HCT116 (cell line): ENCODE measurements around the gene EIPR1. TPM values are rescaled to one million over a fixed set of nuclear protein-coding genes. Genes with fewer than 3 reads are reported as not detected.

Experiments
- ATAC-seq: fragments of 200-7000 bp; cut with Tn5 transposase; 2 replicates; pipeline ENCODE4 v1.9.1; 2020; ENCODE audit warnings: mild to moderate bottlenecking, moderate library complexity
- BruUV-seq: library from RNA; stranded (reverse); fragments of 400-500 nt; replicated peaks from 2 replicates; lab custom pipeline; 2021; lab: Mats Ljungman, UMichigan
- CTCF ChIA-PET: fragments of 300-600 bp; sonication (Branson Sonifier 250); formaldehyde crosslinking; loops from one replicate; lab custom pipeline; 2021; ENCODE audit warnings: antibody characterized with exemption; lab: Charles Lee
- POLR2A ChIA-PET: fragments of 300-600, 350-600 bp; sonication (Branson Sonifier 250); formaldehyde crosslinking; loops from one replicate; lab custom pipeline; 2021; ENCODE audit warnings: antibody characterized with exemption; lab: Charles Lee
- RAD21 ChIA-PET, 2 experiments: fragments of 300-600 bp; sonication (Branson Sonifier 250); formaldehyde crosslinking; loops; one replicate each; lab custom pipeline; 2023; ENCODE audit warnings: low total read pairs in 2 of 2; ENCODE audit not compliant: uncharacterized antibody in 2 of 2, unreplicated experiment in 2 of 2, low non-redundant PET in 1 of 2; lab: Charles Lee
- DNase-seq: peaks from one replicate; pipeline ENCODE4 v3.0.0-alpha.2; 2010; ENCODE audit warnings: low read depth, low spot score
- H2AFZ ChIP-seq: fragments of 200-600 bp; shearing (Covaris generic), sonication (generic); 2 replicates; pipeline ENCODE4 v1.6.1; 2017; ENCODE audit warnings: low read depth, mixed run types, mixed read lengths, antibody characterized with exemption, low read length; ENCODE audit not compliant: poor library complexity, severe bottlenecking
- H3K27ac ChIP-seq: 2 replicates; pipeline ENCODE4 v1.5.1; 2012; ENCODE audit warnings: low read depth, low read length
- H3K27me3 ChIP-seq: fragments of 200-600 bp; sonication (generic); 2 replicates; pipeline ENCODE4 v1.6.1; 2016; ENCODE audit warnings: mixed run types, low read length, mixed read lengths; ENCODE audit not compliant: insufficient read depth
- H3K36me3 ChIP-seq, 2 experiments: fragments of 200-500 bp in 1 of 2; fragments of 200-600 bp in 1 of 2; sonication (Bioruptor generic) in 1 of 2; sonication (generic) in 1 of 2; 2 replicates each; pipeline versions ENCODE4 v1.5.1 to v1.6.1; 2014 to 2016; ENCODE audit warnings: low read length in 2 of 2, inconsistent platforms in 1 of 2, mixed read lengths in 1 of 2, mixed run types in 1 of 2; ENCODE audit not compliant: insufficient read depth in 2 of 2, control insufficient read depth in 1 of 2
- H3K4me1 ChIP-seq, 2 experiments: fragments of 200-600 bp in 1 of 2; sonication (generic) in 1 of 2; 2 replicates each; pipeline versions ENCODE4 v1.5.1 to v1.6.1; 2012 to 2017; ENCODE audit warnings: low read length in 2 of 2, inconsistent platforms in 1 of 2, mild to moderate bottlenecking in 1 of 2, mixed read lengths in 1 of 2, mixed run types in 1 of 2, moderate library complexity in 1 of 2; ENCODE audit not compliant: insufficient read depth in 2 of 2, control insufficient read depth in 1 of 2
- H3K4me2 ChIP-seq: fragments of 200-600 bp; sonication (generic); 2 replicates; pipeline ENCODE4 v1.6.1; 2017; ENCODE audit warnings: mixed run types, low read length, mixed read lengths
- H3K4me3 ChIP-seq, 2 experiments: fragments of 200-600 bp in 1 of 2; sonication (generic) in 1 of 2; replicated peaks in 1 of 2; 2 replicates each; pipeline ENCODE4 v1.5.1; 2011 to 2016; ENCODE audit warnings: low read length in 2 of 2, control low read depth in 1 of 2, low read depth in 1 of 2, mild to moderate bottlenecking in 1 of 2, mixed read lengths in 1 of 2, mixed run types in 1 of 2
- H3K79me2 ChIP-seq: fragments of 200-600 bp; sonication (generic); 2 replicates; pipeline ENCODE4 v1.6.1; 2017; ENCODE audit warnings: mild to moderate bottlenecking, mixed run types, low read length, moderate library complexity, mixed read lengths; ENCODE audit not compliant: insufficient read depth
- H3K9ac ChIP-seq: fragments of 200-600 bp; sonication (generic); 2 replicates; pipeline ENCODE4 v1.6.1; 2016; ENCODE audit warnings: low read length, mixed read lengths
- H3K9me2 ChIP-seq: fragments of 200-600 bp; sonication (generic), shearing (Covaris generic); 2 replicates; pipeline ENCODE4 v1.6.1; 2017; ENCODE audit warnings: mixed run types, mild to moderate bottlenecking, moderate library complexity; ENCODE audit not compliant: insufficient read depth
- H3K9me3 ChIP-seq, 2 experiments: fragments of 200-500 bp in 1 of 2; fragments of 200-600 bp in 1 of 2; sonication (Bioruptor generic) in 1 of 2; sonication (generic) in 1 of 2; 2 replicates each; pipeline ENCODE4 v1.6.1; 2014 to 2017; ENCODE audit warnings: low read length in 2 of 2, mixed read lengths in 2 of 2, inconsistent platforms in 1 of 2, low read depth in 1 of 2, mild to moderate bottlenecking in 1 of 2, mixed run types in 1 of 2, moderate library complexity in 1 of 2; ENCODE audit not compliant: control insufficient read depth in 1 of 2, insufficient read depth in 1 of 2
- H4K20me1 ChIP-seq: fragments of 200-600 bp; sonication (generic), shearing (Covaris generic); 2 replicates; pipeline ENCODE4 v1.6.1; 2017; ENCODE audit warnings: mixed run types, mild to moderate bottlenecking, moderate library complexity; ENCODE audit not compliant: insufficient read depth
- CBX3 ChIP-seq: IDR thresholded peaks from 2 replicates; pipeline ENCODE4 v1.6.1; 2012; ENCODE audit warnings: low read depth
- EZH2 ChIP-seq: fragments of 200-600 bp; sonication (generic); IDR thresholded peaks from 2 replicates; pipeline ENCODE4 v1.6.1; 2017; ENCODE audit warnings: antibody characterized with exemption, mixed run types
- JUND ChIP-seq: IDR thresholded peaks from 2 replicates; pipeline ENCODE4 v1.6.1; 2012
- MAX ChIP-seq: IDR thresholded peaks from 2 replicates; pipeline ENCODE4 v1.6.1; 2012
- POLR2AphosphoS5 ChIP-seq: IDR thresholded peaks from 2 replicates; pipeline ENCODE4 v1.6.1; 2011; ENCODE audit warnings: mild to moderate bottlenecking, low read depth, low read length, moderate library complexity
- RAD21 ChIP-seq: IDR thresholded peaks from 2 replicates; pipeline ENCODE4 v1.6.1; 2012; ENCODE audit warnings: low read depth, mild to moderate bottlenecking
- REST ChIP-seq: IDR thresholded peaks from 2 replicates; pipeline ENCODE4 v1.6.1; 2012; ENCODE audit warnings: low read depth
- SP1 ChIP-seq: IDR thresholded peaks from 2 replicates; pipeline ENCODE4 v1.6.1; 2012; ENCODE audit warnings: low read depth
- TCF7L2 ChIP-seq: IDR thresholded peaks from 2 replicates; pipeline ENCODE4 v1.7.0; 2011; ENCODE audit warnings: borderline replicate concordance, inconsistent platforms; ENCODE audit not compliant: insufficient read depth, insufficient read length; ENCODE audit errors: extremely low read depth
- YY1 ChIP-seq: IDR thresholded peaks from 2 replicates; pipeline ENCODE4 v1.6.1; 2011; ENCODE audit warnings: low read length, low read depth, moderate library complexity, mild to moderate bottlenecking; ENCODE audit not compliant: insufficient replicate concordance; ENCODE audit errors: extremely low read depth
- ZBTB33 ChIP-seq: IDR thresholded peaks from 2 replicates; pipeline ENCODE4 v1.6.1; 2011; ENCODE audit warnings: mild to moderate bottlenecking, low read length, moderate library complexity; ENCODE audit not compliant: insufficient replicate concordance; ENCODE audit errors: extremely low read depth
- ZFX ChIP-seq: fragments of 450-650 bp; IDR thresholded peaks from 2 replicates; pipeline ENCODE4 v1.6.1; 2017
- intact Hi-C: fragments of 100-400 bp; cut with micrococcal nuclease; formaldehyde crosslinking; loops from 2 replicates; pipeline ENCODE4 v1.10.0; 2022
- total RNA-seq: library from RNA; stranded (reverse); gene quantifications from one replicate; pipeline ENCODE4 v1.2.1, GENCODE V29; 2021; ENCODE audit not compliant: unreplicated experiment

Gene EIPR1
- total RNA-seq, 1 experiment from 2014 or later = 36.9 TPM

- POLR2A ChIA-PET = no interaction called here
These were observed 230.6 kb downstream of the EIPR1 start for GRCh38 chr2:3146772-3147650.

More at GRCh38 chr2:3146772-3147650, 230.6 kb downstream of the EIPR1 start:
- H3K4me3 ChIP-seq = no peak overlapping the region
- no peak for TF ChIP-seq REST
- no peak for TF ChIP-seq SP1
- no peak for TF ChIP-seq RAD21
- TF ChIP-seq POLR2AphosphoS5 = no peak
- no peak for TF ChIP-seq MAX
- no peak for TF ChIP-seq JUND
- TF ChIP-seq YY1 = no peak
- TF ChIP-seq EZH2 = no peak
- no peak for TF ChIP-seq ZBTB33
- no peak for TF ChIP-seq TCF7L2
- TF ChIP-seq CBX3 = no peak
- no peak for TF ChIP-seq ZFX
- TF ChIP-seq, all 23 proteins: peak for 0
- BruUV-seq = no TSS peak
- Histone ChIP-seq H3K79me2 (no peaks in the 10 kb centered on the region), H3K9me2 (no peaks in the 10 kb centered on the region), H3K27me3 (no peaks in the 10 kb centered on the region), H2AFZ (no peak overlapping the region), H3K9ac (no peak overlapping the region), H4K20me1 (no peaks in the 10 kb centered on the region), H3K4me2 (no peak overlapping the region), H3K4me1 (peaks cover 0 to 4% of the 10 kb centered on the region in 2 experiments; a peak in 1 of 4 replicates), H3K9me3 (no peaks in the 10 kb centered on the region), H3K36me3 (no peaks in the 10 kb centered on the region), H3K27ac (no peak overlapping the region)
- intact Hi-C loops = no loop called here
- ATAC-seq (no peak), DNase-seq (no peak)
- CTCF ChIA-PET = no interaction called here
- RAD21 ChIA-PET = no interaction called here
